ENCODE results near the gene NFE2L1.

DNA sequence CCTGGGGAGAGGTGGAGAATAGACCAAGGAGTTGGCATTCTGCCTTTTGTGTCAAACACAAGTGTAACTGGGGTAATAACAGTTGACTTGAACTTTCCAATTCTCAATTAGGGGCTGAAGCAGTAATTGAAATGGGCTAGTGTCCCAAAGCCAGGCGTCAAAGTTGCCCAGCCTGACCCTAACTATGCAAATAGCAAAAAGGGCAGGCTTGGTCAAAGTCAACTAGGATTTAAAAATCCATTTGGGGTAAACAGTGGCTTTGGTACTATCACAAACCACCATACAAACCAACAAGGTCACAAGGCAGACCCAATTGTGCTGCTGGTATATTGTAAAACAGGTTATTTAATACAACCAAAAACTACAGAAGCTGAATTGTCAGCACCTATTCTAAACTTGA is 18.0 kb downstream of the NFE2L1 start:
- TF ChIP-seq, protein P1, sequence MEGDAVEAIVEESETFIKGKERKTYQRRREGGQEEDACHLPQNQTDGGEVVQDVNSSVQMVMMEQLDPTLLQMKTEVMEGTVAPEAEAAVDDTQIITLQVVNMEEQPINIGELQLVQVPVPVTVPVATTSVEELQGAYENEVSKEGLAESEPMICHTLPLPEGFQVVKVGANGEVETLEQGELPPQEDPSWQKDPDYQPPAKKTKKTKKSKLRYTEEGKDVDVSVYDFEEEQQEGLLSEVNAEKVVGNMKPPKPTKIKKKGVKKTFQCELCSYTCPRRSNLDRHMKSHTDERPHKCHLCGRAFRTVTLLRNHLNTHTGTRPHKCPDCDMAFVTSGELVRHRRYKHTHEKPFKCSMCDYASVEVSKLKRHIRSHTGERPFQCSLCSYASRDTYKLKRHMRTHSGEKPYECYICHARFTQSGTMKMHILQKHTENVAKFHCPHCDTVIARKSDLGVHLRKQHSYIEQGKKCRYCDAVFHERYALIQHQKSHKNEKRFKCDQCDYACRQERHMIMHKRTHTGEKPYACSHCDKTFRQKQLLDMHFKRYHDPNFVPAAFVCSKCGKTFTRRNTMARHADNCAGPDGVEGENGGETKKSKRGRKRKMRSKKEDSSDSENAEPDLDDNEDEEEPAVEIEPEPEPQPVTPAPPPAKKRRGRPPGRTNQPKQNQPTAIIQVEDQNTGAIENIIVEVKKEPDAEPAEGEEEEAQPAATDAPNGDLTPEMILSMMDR (IDR thresholded peaks at IDR 0.05 in 4 of 5, conservative IDR thresholded peaks at IDR 0.05 in 1 of 5) = no peak
- TF ChIP-seq POLR2A (IDR thresholded peaks at IDR 0.05) = no peak
